CD14-positive monocyte (primary cell): ENCODE measurements around the gene TBC1D10A. TPM values are rescaled to one million over a fixed set of nuclear protein-coding genes. Genes with fewer than 3 reads are reported as not detected.

ENCODE experiments used
- DNase-seq, 3 donors: peaks; one replicate each; pipeline ENCODE4 v3.0.0-alpha.2; 2011 to 2022
- H2AFZ ChIP-seq: 2 replicates; pipeline ENCODE4 v1.6.0; 2012; ENCODE audit warnings: mild to moderate bottlenecking, low read depth, low read length, inconsistent platforms; ENCODE audit not compliant: insufficient read depth, poor library complexity, severe bottlenecking
- H3K27ac ChIP-seq, 2 donors: 1 replicate in 1 of 2; 2 replicates in 1 of 2; pipeline ENCODE4 v1.5.1; 2012 to 2013; ENCODE audit warnings: low read length in 2 of 2, control low read depth in 1 of 2, inconsistent platforms in 1 of 2, low read depth in 1 of 2, mild to moderate bottlenecking in 1 of 2
- H3K27me3 ChIP-seq, 2 donors: one replicate each; pipeline versions ENCODE4 v1.6.0 to v1.6.1; 2011 to 2013; ENCODE audit warnings: low read length in 2 of 2; ENCODE audit not compliant: control insufficient read depth in 2 of 2, insufficient read depth in 2 of 2
- H3K36me3 ChIP-seq, 2 donors: replicated peaks in 1 of 2; 1 replicate in 1 of 2; 2 replicates in 1 of 2; pipeline versions ENCODE4 v1.5.1 to v1.6.1; 2012 to 2013; ENCODE audit warnings: low read length in 2 of 2, control low read depth in 1 of 2, inconsistent platforms in 1 of 2, mild to moderate bottlenecking in 1 of 2; ENCODE audit not compliant: insufficient read depth in 2 of 2, control insufficient read depth in 1 of 2
- H3K4me1 ChIP-seq, 2 donors: 1 replicate in 1 of 2; 2 replicates in 1 of 2; pipeline versions ENCODE4 v1.5.1 to v1.6.1; 2012 to 2013; ENCODE audit warnings: low read length in 2 of 2, control low read depth in 1 of 2, inconsistent platforms in 1 of 2, mild to moderate bottlenecking in 1 of 2, moderate library complexity in 1 of 2; ENCODE audit not compliant: insufficient read depth in 2 of 2, control insufficient read depth in 1 of 2
- H3K4me2 ChIP-seq: replicated peaks from 2 replicates; pipeline ENCODE3; 2012; ENCODE audit warnings: low read length, moderate library complexity, mild to moderate bottlenecking; ENCODE audit not compliant: poor library complexity, severe bottlenecking; ENCODE audit errors: extremely low read depth
- H3K4me3 ChIP-seq, 3 experiments: fragments of 200-600 bp in 1 of 3; sonication (generic) in 1 of 3; replicated peaks in 1 of 3; 1 replicate in 2 of 3; 2 replicates in 1 of 3; pipeline ENCODE4 v1.5.1; 2011 to 2013; ENCODE audit warnings: low read length in 3 of 3, mild to moderate bottlenecking in 3 of 3, control low read depth in 2 of 3, low read depth in 2 of 3, inconsistent platforms in 1 of 3, moderate library complexity in 1 of 3
- H3K79me2 ChIP-seq: 2 replicates; pipeline ENCODE4 v1.6.0; 2012; ENCODE audit warnings: mild to moderate bottlenecking, control low read depth, inconsistent platforms, low read length, moderate library complexity; ENCODE audit not compliant: insufficient read depth
- H3K9ac ChIP-seq: 2 replicates; pipeline ENCODE4 v1.6.0; 2017; ENCODE audit warnings: low read length, mild to moderate bottlenecking; ENCODE audit not compliant: insufficient read depth, poor library complexity, severe bottlenecking
- H3K9me3 ChIP-seq, 2 donors: replicated peaks in 1 of 2; 1 replicate in 1 of 2; 2 replicates in 1 of 2; pipeline versions ENCODE4 v1.5.1 to v1.6.1; 2012 to 2013; ENCODE audit warnings: low read length in 2 of 2, control low read depth in 1 of 2; ENCODE audit not compliant: control insufficient read depth in 1 of 2, insufficient read depth in 1 of 2
- H4K20me1 ChIP-seq: 2 replicates; pipeline ENCODE4 v1.6.0; 2012; ENCODE audit warnings: mild to moderate bottlenecking, low read length, control low read depth, moderate library complexity; ENCODE audit not compliant: insufficient read depth
- H3K27ac Mint-ChIP-seq, 7 donors: one replicate each; pipeline ENCODE4 v1.8.0; 2020; ENCODE audit warnings: mild to moderate bottlenecking in 7 of 7, mixed read lengths in 7 of 7, moderate library complexity in 6 of 7, inconsistent platforms in 2 of 7
- H3K27me3 Mint-ChIP-seq, 3 donors: one replicate each; pipeline ENCODE4 v1.8.0; 2021 to 2022; ENCODE audit warnings: low read depth in 3 of 3, mild to moderate bottlenecking in 3 of 3, mixed read lengths in 3 of 3, moderate library complexity in 3 of 3, inconsistent platforms in 1 of 3
- H3K36me3 Mint-ChIP-seq, 2 donors: one replicate each; pipeline ENCODE4 v1.8.0; 2020; ENCODE audit warnings: mixed read lengths in 2 of 2, inconsistent platforms in 1 of 2, mild to moderate bottlenecking in 1 of 2
- H3K4me1 Mint-ChIP-seq: one replicate; pipeline ENCODE4 v1.8.0; 2020; ENCODE audit warnings: mild to moderate bottlenecking, mixed read lengths
- H3K4me3 Mint-ChIP-seq, 2 donors: one replicate each; pipeline ENCODE4 v1.8.0; 2020; ENCODE audit warnings: mild to moderate bottlenecking in 2 of 2, mixed read lengths in 2 of 2, moderate library complexity in 1 of 2
- H3K9me3 Mint-ChIP-seq, 7 donors: one replicate each; pipeline ENCODE4 v1.8.0; 2020 to 2022; ENCODE audit warnings: mixed read lengths in 7 of 7, mild to moderate bottlenecking in 6 of 7, moderate library complexity in 6 of 7, inconsistent platforms in 2 of 7
- CTCF ChIP-seq: fragments of 200-600 bp; IDR thresholded peaks from one replicate; pipeline ENCODE4 v1.8.0; 2022; ENCODE audit warnings: antibody characterized with exemption, mild to moderate bottlenecking
- WGBS: methylation state at CpG from one replicate; pipeline ENCODE4 v1.1.5; 2013; ENCODE audit warnings: missing lambda C conversion rate; ENCODE audit not compliant: insufficient coverage; 5-methylcytosine and 5-hydroxymethylcytosine counted together
- intact Hi-C, 2 donors: fragments of 100-400 bp; cut with micrococcal nuclease; formaldehyde crosslinking; loops; one replicate each; pipeline versions ENCODE4 v1.15.0 to v1.15.1; 2023
- polyA plus RNA-seq, 3 donors: library from polyadenylated mRNA; depleted of rRNA in 1 of 3; unstranded in 2 of 3; stranded (reverse) in 1 of 3; fragments of 300-500 nt in 2 of 3; fragments of >200 nt in 1 of 3; fragmentation: Illumina TruSeq in 2 of 3; gene quantifications; 1 replicate in 2 of 3; 2 replicates in 1 of 3; pipeline ENCODE4 v1.2.3, GENCODE V29; 2012 to 2021

TBC1D10A gene
- polyA plus RNA-seq, 3 donors, result 13.4 to 38.3 (median 21.8) TPM

- WGBS, result 70% methylated on average over 4 of the region's 6 CpGs
- H3K4me2 ChIP-seq, result no peak overlapping the region
These were observed 72.4 kb downstream of the TBC1D10A start for GRCh38 chr22:30254314-30254713.

DNA sequence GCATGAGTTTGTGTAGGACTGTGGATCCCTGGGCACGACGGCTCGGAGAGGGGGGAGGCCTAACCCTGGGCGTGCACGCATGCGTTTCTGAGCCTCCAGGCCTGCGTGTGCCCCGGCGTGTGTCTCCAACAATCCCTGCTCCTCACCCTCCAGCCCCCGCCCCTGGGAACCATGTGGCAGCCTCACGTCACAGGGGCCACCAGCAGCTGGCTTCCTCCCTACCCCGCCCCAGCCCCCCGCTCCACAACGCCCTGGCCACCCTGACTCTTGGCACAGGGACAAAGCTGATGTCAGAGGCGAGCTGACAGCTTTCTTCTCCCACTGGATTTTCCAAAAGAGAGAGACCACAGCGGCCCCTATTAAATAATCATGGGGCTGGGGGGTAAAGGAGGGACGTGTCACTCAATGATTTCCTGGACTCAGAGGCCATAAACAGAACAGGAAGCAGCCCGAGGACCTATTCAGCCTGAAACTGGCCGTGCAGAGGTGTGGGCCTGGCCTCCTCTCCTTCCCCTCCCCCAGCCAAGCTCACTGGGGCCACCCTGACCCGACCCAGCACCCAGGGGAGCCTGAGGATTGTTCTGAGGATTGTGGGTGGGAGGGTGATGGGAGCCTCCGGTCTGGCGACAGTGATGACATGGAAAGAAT is 73.4 kb downstream of the TBC1D10A start:
- Histone ChIP-seq H4K20me1 (no peaks in the 10 kb centered on the region), H3K27ac (no peak overlapping the region), H2AFZ (no peak overlapping the region), H3K9me3 (no peaks in the 10 kb centered on the region), H3K9ac (no peak overlapping the region), H3K4me2 (no peak overlapping the region), H3K79me2 (no peaks in the 10 kb centered on the region), H3K27me3 (peaks cover 0 to 5% of the 10 kb centered on the region in 2 donors), H3K36me3 (no peaks in the 10 kb centered on the region), H3K4me3 (no peak overlapping the region), H3K4me1 (peaks cover 16 to 28% of the 10 kb centered on the region in 2 donors)
- intact Hi-C loops, result no loop called here
- 40% methylated on average over 4 of the region's 22 CpGs for WGBS
- Mint-ChIP-seq H3K27me3 (peaks cover 9 to 18% (median 12%) of the 10 kb centered on the region in 3 donors), H3K27ac (peak overlapping the region in 5 of 7 donors; percentile 4 to 79 (median 51)), H3K36me3 (no peaks in the 10 kb centered on the region), H3K9me3 (no peaks in the 10 kb centered on the region), H3K4me3 (no peak overlapping the region), H3K4me1 (peaks cover 33% of the 10 kb centered on the region)
- DNase-seq, result no peak
- no peak for TF ChIP-seq CTCF

More at GRCh38 chr22:30254314-30254713, 72.4 kb downstream of the TBC1D10A start:
- Histone ChIP-seq H3K27ac (no peak overlapping the region), H3K9me3 (no peaks in the 10 kb centered on the region), H3K4me3 (no peak overlapping the region), H3K4me1 (peaks cover 16 to 28% of the 10 kb centered on the region in 2 donors), H3K9ac (no peak overlapping the region), H2AFZ (no peak overlapping the region), H3K36me3 (no peaks in the 10 kb centered on the region), H3K27me3 (no peaks in the 10 kb centered on the region), H3K79me2 (no peaks in the 10 kb centered on the region), H4K20me1 (no peaks in the 10 kb centered on the region)
- no peaks in the 10 kb centered on the region for H3K9me3 Mint-ChIP-seq
- no peak overlapping the region for H3K4me3 Mint-ChIP-seq
- intact Hi-C loops, result loop anchor here in 1 of 2 donors (2.0 kb wide), 1 partner anchor 146 kb away; no protein-coding TSS in a partner anchor
- TF ChIP-seq CTCF, result no peak
- H3K4me1 Mint-ChIP-seq, result peaks cover 35% of the 10 kb centered on the region
- H3K36me3 Mint-ChIP-seq, result no peaks in the 10 kb centered on the region
- peak overlapping the region in 2 of 7 donors; percentile 30 to 58 for H3K27ac Mint-ChIP-seq
- H3K27me3 Mint-ChIP-seq, result peaks cover 5 to 14% (median 10%) of the 10 kb centered on the region in 3 donors
- no peak for DNase-seq
